ENCODE results near the gene CTRB1.
"Not testable (repeated sequence)": the region's sequence is repeated elsewhere in the genome, so short reads cannot be mapped to it uniquely, and the experiment has no call there.

The CTRB1 gene

DNA sequence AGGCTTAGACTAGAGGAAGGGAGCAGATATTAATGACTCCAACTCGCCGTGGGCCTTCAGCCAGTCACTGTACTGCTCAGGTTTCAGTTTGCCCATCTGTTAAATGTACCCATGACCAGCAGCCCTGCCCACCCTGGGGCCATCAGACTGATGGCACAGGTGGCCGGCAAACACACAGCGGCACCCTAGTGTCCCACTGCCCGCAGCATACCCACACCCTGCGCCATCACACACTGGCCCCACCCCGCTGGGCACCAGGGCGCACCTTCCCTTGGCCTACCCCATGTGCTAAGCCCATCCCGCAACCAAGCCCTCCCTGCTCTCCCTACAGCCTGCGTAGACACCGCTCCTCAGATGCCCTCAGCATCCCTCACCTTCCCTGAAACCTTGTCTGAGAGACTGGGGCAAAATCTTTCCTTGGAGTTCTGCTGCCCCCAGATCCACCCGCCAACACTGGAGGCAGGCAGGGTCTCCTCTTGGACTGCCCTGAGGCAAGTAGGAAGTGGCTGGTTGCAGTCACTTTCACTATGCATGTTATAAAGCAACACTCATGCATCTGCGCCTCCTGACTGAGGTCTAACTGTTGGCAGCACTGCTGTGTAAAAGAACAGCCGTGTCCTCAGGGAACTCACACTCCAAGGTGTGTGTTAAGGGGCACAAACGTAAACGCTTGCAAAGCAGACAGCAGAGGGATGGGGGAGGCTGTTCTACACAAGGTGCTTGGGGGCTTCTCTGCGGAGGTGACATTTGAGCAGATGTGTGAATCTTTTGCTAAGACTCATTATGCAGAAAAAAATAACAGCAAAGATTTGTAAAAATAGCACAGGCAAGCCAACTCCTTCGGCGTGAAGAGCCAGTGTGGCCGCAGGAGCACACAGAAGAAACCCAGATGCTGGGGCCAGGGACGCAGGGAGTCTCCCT lies 39.4 kb downstream of the CTRB1 start:
- no peak for DNase-seq

DNA sequence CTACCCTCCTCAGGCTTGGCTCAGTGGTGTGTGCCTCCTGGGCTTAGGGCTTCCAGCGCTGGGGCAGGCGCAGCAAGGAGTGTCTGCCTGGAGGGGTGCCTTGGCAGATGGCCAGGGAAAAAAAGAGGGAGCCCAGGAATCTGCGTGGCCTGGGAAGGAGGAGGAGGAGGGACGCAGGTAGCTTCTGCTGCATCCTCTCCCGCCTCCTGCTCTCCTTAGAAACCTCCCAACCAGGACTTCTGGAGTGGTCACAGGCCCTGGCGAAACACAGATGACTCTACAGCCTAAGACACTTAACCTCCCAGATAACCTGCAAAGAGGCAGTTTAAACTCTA lies 40.0 kb downstream of the CTRB1 start:
- no peak for DNase-seq

DNA sequence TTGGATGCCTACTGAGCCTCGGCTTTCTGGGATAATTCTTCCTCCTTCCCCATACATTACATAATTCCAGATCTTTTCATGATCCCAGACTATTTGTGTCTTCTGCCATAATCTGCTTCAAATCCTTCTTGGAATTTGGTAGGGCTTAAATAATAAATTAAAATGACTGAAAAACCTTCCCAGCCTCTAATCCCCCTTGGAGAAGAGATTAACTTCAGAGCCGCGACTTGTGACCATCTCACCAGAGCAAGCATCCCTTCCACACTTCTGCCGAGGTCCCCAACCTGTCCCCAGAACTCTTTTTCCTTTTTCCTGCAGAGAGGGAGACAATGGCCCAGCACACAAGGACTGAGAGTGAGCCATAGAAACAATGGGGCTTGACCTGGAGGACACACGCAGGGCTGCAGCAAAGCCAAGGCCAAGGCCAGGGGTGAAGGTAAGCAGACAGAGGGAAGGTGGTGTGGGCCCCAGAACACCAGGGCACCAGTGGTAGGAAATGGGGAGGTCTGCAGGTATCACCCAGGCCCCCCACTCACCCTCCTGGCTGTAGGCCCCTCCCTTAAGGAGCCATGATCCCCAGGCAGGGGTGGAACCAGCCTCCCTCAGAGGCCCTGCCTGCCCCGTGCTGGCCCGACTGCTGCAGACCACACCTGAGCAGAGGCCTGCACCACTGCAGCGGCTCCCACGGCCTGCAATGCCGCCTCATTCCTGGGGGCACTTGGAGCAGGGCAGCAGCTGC lies 42.2 kb downstream of the CTRB1 start:
- no peak for DNase-seq

DNA sequence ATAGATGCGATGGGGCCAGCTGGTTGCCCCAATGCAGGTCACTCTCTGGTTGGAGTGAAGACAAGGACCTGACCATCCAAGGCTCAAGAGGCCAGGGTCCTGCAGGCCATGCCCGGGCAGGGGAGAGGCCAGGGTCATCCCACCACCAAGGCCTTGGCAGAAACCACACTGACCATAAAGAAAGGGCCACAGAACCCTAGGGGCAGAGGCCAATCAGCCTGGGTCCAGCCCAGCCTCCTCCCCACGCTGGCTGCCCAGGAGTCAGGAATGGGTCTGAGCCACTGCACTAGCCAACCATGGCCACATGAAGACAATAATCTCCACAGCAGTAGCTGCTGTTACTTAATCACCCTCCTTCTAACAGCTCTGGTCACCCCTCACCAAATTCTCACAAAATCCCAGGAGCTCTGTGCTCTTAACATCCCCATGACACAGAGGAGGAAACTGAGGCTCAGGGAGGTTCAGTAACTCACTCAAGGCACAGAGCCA lies 42.8 kb downstream of the CTRB1 start:
- no peak for DNase-seq

DNA sequence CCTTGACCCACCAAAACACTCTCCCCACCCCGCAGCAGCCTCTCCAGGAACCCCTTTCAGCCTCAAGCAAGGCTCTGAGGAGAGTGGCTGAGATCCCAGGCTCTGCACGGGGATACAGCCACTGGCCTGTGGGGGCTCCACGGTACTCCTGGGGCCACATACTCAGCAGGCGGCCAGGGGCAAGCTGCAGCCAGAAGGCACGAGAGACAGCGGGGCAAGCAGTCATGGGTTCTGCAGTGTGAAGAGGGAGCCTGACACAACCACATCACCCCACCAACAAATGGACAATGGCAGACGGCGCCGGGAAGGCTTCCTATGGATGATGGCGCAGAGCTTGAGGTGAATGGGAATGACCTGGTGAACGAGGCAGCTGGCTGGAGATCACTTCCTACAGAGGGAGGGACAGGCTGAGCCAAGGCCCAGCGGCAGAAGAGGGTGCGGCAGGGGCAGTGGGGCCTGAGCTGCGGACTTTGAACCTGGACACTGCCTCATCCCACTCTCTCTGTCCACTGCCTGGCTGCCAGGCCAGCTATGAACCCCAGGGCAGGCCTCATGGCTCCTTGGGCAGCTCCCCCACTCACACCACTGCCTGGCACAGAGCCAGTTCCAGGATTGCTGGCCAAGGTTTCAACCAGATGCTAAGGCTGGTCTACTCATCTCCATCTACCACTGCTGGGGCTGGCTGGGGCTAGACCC lies 43.5 kb downstream of the CTRB1 start:
- DNase-seq, result no peak

DNA sequence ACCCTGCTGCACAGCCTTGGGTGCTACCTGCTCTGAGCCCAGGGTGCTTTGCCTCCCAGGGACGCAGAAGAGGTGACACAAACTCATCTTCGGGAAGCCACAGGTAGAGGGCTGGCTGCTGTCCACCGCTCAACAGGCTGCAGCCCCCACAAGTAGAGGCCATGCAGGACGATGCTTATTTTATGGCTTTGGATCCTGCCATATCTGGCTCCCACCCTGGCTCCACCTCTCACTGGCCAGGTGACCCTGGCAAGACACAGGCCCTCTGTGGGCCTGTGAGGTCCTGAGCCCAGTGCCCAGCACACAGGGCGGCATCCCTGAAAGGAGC lies 44.0 kb downstream of the CTRB1 start:
- DNase-seq, result no peak

DNA sequence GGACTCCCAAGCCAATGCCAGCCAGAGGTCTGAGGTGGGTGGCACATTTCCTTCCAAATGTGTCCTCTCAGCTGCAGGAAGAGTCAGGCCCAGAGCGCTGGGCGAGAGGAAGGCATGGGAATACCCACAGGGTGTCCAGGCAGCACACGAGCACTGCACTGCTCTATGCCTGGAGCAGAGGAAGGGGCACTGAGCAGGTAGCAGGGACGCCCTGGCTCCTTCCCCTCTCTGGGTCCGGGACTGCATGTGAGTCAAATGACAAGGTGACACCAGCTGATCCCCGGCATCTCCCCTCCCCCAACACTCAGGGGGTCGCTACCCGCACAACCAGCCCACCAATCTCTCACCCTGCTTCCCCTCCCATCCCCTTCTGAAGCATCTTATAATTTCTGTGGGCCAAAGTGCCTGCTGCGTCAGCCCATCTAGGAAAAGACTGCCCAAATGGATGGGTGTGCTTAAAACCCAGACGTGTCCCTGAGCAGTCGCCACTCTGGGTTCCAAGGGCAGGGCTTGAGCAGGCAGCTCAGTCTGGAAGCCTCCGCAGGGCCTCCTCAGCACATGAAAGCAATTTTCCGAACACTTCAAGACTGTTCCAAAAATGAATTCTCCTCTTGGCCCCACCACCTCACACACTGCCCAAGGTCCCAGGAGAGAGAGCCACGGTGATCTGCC lies 44.6 kb downstream of the CTRB1 start:
- no peak for DNase-seq

DNA sequence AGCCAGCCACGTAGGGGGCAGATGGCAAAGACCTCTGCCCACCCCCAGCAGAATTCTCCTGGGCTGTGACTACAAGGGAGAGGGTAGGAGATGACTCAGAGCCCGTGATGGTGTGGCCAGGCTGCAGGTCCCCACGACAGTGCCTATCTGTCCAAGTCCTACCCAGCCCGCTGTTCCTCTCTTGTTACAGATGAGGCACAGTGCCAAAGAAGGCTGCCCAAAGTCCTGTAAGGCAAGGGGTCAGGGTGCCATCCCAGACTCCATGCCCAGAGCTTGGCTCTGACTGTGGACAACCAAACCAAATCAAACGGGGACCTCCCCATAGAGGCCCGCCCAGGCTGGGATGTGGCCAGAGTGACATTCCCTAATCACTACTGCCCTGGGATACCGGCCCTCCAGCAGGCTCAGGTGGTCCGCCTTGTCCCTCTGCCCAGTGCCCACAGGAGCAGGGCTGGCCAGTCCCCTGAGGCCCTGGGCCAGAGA lies 45.2 kb downstream of the CTRB1 start:
- no peak for DNase-seq

DNA sequence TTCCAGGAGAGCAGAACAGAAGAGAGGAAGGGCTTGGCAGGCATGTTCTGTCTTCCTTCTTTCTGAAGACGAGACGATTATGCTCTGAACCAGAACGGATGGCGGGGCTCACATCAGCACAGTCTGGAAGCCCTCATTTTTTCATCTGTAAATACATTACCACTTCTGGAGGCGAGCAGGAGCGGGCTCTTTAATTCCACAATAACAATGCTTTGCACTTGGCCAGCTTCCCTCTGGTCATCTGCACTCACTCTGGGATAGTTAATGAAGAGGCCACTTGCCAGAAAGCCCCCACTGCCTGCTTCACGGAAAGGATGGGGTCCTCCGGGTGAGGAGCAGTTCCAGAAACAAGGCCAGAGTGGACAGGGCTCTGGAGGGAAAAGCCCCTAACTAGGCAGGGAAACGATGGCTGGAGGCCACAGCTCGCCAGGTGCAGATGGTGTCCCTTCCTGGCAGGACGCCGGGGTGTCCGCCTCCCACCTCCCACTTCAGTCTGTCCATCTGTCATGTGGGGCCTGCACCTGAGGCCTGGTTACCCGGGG lies 45.7 kb downstream of the CTRB1 start:
- DNase-seq, result no peak

DNA sequence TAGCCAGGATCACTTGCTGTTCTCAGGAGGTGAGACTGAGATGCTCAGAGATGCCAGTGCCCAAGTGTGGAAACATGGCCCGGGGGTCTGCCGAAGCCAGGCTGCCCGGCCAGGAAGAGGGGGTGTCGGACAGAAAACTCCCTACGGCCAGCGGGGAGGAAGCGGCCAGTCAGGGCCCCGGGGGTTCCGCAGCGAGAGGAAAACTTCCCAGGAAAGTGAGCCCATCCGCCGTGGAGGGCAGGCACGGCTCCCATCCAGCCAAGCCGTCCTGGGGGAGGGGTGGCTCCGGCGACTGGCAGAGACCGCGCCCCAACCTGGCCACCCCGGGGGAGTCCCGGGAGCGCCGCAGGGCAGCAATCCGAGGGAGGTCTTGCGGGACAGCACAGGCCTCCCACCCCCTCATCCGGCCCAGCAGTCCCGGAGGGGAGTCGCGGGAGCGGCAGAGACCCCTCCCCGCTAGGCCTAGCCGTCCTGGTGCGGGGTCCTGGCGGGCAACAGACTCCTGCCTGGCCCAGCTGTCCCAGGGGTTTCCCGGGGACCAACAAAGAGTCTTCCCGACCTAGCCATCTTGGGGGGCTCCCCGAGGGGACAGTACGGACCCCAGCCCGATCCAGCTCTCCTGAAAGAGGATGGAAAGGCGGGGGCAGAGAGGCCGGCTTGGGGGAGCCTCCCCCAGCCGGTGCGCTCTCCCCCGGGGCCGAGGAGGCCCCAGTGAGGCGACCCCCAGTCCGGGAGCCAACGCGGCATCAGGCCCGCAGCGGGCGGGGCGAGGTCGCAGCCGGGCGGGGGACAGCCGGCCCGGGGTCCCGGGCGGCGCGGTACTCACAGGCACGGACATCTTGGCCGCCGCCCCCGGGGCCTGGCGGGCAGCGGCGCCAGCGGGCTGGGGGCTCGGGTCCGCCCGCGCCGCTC lies 46.5 kb downstream of the CTRB1 start:
- DNase-seq, result no peak

DNA sequence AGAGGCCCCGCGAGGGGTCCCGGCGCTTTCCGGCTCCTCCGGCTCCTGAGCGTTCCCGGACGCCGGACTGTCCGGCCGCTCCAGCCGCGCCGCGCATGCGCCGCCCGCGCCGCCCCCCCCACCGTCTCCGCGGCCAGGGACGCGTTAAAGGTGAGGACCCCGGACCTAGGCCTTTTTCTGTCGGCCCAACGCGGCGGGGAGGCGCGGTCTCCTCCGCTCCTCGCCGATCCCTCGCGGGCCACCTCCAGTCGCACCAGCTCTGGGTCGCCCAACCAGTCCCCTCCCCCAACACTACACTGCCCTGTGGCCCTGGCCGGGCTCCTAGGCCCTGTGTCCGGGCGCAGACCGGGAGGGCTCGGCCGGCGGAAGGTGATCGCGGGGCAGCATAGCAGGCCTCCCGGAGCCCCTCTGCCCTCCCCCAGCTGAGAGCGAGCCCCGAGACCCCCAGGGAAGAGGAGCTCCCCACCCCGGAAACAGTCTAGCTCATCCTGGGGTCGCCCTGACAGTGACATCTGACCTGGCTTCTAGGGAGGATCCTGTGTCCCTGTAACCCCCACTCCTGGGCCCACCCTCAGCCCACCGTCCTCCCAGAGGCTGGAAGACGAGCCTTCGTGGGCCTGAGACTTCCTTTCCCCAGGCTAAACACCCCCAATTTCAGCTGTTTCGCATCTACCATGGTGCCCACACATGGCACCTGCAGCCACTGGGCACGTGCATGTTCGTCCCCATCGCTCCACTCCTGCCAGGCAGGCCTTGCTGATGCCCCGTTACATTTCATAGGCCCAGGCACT lies 47.3 kb downstream of the CTRB1 start:
- peak; percentile 59 to 62 for DNase-seq

DNA sequence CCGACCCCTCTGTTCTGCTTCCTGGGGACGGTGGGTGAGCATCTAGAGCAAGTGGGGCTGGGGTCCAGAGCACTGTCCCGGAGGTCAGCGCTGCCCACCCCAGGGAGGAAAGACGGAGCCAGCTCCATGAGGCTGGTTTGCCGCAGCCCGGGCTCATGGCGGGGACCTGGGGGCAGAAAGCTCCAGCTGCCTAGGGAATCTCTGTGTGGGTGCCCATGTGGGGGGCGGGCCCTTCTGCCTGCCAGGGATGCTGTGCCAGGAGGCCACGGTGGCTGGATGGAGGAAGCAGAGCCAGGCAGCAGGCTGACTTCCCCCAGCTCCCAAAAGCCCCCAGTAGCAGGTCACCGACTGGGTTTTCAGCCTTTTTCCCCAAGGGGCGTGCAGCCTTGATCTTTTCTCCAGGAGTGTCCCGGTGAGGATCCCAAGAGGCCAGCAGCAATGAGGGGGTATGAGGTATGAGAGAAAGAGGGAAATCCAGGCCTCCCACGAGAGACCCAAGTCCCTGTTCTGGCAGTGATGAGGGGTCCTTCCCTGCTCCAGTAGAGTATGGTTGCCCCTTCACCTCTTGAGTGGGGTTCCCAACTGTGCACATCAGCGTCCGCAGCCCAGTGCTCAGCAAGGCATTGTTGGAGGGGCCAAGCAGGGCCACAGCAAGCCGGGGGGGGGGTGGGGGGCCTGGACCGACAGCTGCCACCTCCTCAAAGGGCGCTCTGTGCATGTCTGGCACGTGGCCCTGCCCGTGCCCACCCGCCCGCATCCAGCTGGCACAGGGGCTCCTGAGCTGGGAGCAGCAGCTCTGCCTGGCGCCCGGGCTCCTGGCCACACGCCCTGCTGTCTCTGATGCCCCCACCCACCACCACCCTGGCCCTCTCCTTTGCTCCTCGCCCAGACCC lies 48.2 kb downstream of the CTRB1 start:
- DNase-seq, result no peak

DNA sequence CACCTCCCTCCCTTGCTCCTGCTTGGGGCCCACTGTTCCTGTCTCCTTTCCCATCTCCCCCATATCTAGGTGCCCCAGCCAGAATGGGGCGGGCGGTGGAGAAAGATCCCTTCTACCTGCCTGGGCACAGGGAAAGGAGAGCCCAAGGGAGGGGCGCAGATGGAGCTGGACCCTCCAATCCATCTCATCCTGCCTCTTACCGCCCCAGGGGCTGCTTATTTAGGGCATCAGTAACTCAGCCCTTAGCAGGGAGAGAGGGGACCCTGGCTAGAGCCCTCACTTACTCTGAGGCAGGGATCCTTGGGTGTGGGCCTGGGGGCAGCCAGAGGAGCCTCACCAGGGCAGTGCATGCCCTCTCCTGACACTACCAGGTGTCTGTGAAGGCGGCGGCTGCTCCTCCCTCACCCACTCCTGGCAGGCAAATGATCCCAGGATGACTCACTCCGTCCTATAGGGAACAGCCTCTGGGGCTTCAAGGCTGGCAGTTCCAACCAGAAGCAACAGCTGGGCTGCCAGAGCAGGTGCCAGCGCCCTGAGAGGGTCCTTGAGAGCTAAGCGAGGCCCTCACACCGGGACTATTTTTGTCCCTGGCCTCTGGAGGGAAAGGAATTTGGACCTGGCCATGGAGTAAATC lies 49.0 kb downstream of the CTRB1 start:
- DNase-seq, result peak; percentile 62 to 82

DNA sequence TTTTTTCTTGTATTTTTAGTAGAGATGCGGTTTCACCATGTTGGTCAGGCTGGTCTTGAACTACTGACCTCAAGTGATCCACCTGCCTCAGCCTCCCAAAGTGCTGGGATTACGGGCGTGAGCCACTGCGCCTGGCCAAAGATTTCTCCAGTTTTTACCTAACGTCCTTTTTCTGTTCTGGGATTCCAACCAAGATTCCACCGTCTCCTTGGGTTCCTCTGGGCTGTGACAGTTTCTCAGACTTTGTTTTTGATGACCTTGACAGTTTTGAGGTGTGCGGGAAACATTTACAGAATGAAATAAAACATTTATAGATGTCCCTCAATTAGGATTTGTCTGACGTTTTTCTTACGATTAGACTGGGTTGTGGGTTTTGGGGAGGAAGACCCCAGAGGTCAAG lies 50.6 kb downstream of the CTRB1 start:
- DNase-seq, result not testable (repeated sequence)

DNA sequence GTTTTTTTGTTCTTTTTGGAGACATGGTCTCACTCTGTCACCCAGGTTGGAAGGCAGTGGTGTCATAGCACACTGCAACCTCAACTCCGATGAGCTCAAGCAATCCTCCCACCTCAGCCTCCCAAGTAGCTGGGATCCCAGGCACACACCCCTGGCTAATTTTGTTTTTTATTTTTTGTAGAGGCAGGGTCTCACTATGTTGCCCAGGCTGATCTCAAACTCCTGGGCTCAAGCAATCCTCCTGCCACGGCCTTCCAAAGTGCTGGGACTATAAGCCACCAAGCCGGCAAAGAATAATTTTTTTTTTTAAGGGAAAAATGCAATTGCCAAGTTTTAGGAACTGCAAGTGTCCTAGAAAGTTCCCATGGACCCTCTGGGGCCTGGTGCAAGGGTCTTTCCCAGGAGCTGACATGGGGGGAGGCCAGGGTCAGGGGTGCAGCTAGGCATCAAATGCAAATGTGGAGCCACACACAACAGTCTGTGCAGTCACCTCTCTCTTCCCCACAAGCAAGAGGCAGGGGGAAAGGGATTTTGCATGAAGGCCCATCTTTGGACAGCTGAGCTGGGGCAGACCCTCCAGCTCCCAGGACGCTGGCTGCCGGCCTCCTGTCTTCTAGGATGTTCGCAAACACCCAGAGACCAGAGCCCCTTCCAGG lies 52.8 kb downstream of the CTRB1 start:
- DNase-seq, result no peak

DNA sequence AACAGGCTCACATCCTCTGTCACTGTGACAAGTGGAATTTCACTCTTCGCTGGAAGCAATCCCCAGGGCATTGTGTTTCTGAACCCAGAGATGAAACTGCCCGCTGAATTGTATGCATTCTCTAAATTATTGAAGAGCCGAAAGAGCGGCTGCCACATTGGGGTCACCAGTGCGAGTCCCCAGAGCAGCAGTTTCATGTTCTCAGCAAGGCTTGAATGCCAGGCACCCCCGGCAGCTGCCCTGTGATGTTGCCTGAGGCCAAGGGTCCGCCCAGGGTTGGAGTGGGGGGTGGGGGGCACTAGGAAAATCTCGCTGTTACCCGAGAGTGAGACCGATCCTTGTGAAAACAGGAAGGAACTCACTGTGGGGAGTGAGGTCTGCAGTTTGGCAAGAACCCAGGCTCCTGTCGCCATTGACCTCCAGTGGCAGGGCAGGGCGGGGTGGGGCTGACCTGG lies 53.3 kb downstream of the CTRB1 start:
- no peak for DNase-seq

DNA sequence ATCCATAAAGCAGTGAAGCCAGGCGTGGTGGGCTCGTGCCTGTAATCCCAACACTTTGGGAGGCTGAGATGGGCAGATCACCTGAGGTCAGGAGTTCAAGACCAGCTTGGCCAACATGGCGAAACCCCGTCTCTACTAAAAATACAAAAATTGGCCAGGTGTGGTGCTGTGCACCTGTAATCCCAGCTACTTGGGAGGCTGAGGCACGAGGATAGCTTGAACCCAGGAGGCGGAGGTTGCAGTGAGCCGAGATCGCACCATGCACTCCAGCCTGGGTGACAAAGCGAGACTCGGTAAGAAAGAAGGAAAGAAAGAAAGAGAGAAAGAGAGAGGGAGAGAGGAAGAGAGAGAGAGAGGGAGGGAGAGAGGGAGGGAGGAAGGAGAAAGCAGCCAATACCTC lies 53.8 kb downstream of the CTRB1 start:
- DNase-seq, result not testable (repeated sequence)
